Activated CD8-positive, alpha-beta T cell treated with anti-CD3 and anti-CD28 coated beads, Interleukin-2, amount 10 ng/mL, durations not matched to agents 7 days and 5 days (primary cell): ENCODE data around the gene HELZ. TPM values are rescaled to one million over a fixed set of nuclear protein-coding genes. Genes with fewer than 3 reads are reported as not detected.
"Not testable (repeated sequence)": the region's sequence is repeated elsewhere in the genome, so short reads cannot be mapped to it uniquely, and the experiment has no call there.

Source experiments
- ATAC-seq: fragments of 150-1000 bp; cut with Tn5 transposase; one replicate; pipeline ENCODE4 v1.10.0; 2021; ENCODE audit warnings: moderate library complexity
- CTCF ChIA-PET: fragments of 350-600 bp; sonication (Branson Sonifier 250); formaldehyde crosslinking; loops from one replicate; lab custom pipeline; 2021; ENCODE audit warnings: antibody characterized with exemption; lab: Charles Lee
- POLR2A ChIA-PET: fragments of 350-600 bp; sonication (Branson Sonifier 250); formaldehyde crosslinking; loops from one replicate; lab custom pipeline; 2021; ENCODE audit warnings: antibody characterized with exemption; lab: Charles Lee
- DNase-seq: peaks from one replicate; pipeline ENCODE4 v3.0.0-alpha.2; 2020
- H3K27ac Mint-ChIP-seq: one replicate; pipeline ENCODE4 v1.8.0; 2021; ENCODE audit warnings: mild to moderate bottlenecking, mixed read lengths
- H3K27me3 Mint-ChIP-seq: one replicate; pipeline ENCODE4 v1.8.0; 2021; ENCODE audit warnings: low read depth, mixed read lengths
- H3K36me3 Mint-ChIP-seq: one replicate; pipeline ENCODE4 v1.8.0; 2021; ENCODE audit warnings: low read depth, mixed read lengths
- H3K4me1 Mint-ChIP-seq: one replicate; pipeline ENCODE4 v1.8.0; 2021; ENCODE audit warnings: low read depth, mixed read lengths
- H3K4me3 Mint-ChIP-seq: one replicate; pipeline ENCODE4 v1.8.0; 2021; ENCODE audit warnings: mild to moderate bottlenecking, mixed read lengths
- H3K9me3 Mint-ChIP-seq: one replicate; pipeline ENCODE4 v1.8.0; 2022; ENCODE audit warnings: mixed read lengths; ENCODE audit not compliant: insufficient read depth
- total RNA-seq, 2 experiments: library from RNA; stranded (reverse); gene quantifications; one replicate each; pipeline ENCODE4 v1.2.3, GENCODE V29; 2021

HELZ gene
- total RNA-seq, 2 experiments from 2014 or later: 69.1 to 76.6 TPM

- peak; percentile 48 for DNase-seq
- H3K4me1 Mint-ChIP-seq: peaks cover 29% of the 10 kb centered on the region
- H3K4me3 Mint-ChIP-seq: peak overlapping the region; percentile 1
- peaks cover 49% of the 10 kb centered on the region for H3K36me3 Mint-ChIP-seq
- POLR2A ChIA-PET: no interaction called here
- H3K27ac Mint-ChIP-seq: peak overlapping the region; percentile 77
- ATAC-seq: peak; percentile 67
- H3K9me3 Mint-ChIP-seq: no peaks in the 10 kb centered on the region
- CTCF ChIA-PET: interaction anchor here (0.9 kb wide), 1 partner anchor 63 kb away, joined by 3 read pairs; no protein-coding TSS in a partner anchor
- no peaks in the 10 kb centered on the region for H3K27me3 Mint-ChIP-seq
These were observed 107.1 kb downstream of the HELZ start for GRCh38 chr17:67137860-67138259.

DNA sequence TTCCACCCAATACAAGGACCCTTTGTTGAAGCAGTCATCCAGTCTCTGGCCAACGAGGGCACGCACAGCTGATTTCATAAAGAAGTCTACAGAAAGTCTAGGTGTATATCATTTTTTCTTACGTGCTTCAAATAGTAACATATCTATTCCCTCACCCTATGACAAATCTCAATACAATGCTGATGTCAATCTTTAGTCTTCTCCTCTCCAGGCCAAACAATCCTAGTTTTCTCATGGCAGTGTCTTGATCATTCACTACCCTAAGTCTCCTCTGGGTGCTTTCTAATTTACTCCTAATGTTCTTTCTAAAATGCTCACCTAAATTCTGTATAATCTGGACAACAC is 108.0 kb downstream of the HELZ start:
- ATAC-seq (no peak), DNase-seq (no peak)
- Mint-ChIP-seq H3K36me3 (peaks cover 44% of the 10 kb centered on the region), H3K27ac (no peak overlapping the region), H3K27me3 (no peaks in the 10 kb centered on the region), H3K9me3 (no peaks in the 10 kb centered on the region), H3K4me1 (peaks cover 29% of the 10 kb centered on the region), H3K4me3 (no peak overlapping the region)
- POLR2A ChIA-PET: no interaction called here
- CTCF ChIA-PET: no interaction called here

DNA sequence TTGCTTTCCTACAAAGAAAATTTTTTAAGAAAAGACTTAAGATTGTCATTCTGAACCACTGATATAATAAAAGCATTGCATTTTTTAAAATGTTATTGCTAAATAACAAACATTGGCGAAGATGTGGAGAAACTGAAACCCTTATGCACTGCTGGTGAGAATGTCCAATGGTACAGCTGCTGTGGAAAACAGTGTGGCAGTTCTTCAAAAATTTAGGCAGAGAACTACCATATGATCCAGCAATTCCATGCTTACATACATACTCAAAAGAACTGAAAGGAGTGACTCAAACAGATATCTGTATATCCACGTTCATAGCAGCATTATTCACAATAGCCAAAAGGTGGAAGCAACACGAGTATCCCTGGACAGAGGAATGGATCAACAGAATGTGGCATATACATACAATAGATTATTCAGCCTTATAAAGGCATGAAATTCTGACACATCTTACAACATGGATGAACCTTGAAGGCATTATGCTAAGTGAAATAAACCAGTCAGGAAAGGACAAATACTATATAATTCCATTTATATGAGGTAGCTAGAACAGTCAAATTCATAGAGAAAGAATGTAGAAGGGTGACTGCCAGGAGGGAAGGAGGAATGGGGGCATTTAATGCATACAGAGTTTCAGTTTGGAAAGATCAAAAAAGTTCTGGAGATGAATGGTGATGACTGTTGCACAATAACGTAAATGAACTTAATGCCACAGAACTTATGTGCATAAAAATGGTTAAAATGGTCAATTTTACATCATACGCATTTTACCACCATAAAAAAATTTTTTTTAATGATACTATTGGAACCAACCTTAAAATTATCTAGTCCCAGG is 108.6 kb downstream of the HELZ start:
- Mint-ChIP-seq H3K27ac (no peak overlapping the region), H3K4me1 (peaks cover 29% of the 10 kb centered on the region), H3K27me3 (no peaks in the 10 kb centered on the region), H3K36me3 (peaks cover 45% of the 10 kb centered on the region), H3K9me3 (no peaks in the 10 kb centered on the region), H3K4me3 (no peak overlapping the region)
- no peak for DNase-seq
- ChIA-PET POLR2A (no interaction called here), CTCF (no interaction called here)
- no peak for ATAC-seq

DNA sequence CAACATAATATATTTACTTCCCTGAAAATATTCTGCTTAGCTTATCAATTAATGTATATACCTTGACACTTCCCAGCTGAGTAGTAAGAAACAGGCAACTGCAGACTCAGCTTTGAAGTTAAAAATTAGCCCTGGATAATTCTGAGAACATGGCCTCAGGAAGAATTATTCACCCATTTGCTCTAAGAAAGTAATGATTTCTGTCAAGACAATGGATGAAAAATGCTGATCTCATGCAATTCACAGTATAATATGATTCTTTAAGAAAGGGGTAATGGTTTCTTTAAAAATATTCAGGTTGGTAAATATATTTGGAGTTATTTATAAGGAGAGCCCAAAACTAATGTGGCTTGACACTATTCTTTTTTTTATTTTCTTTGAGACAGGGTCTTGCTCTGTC is 111.8 kb downstream of the HELZ start:
- DNase-seq (no peak), ATAC-seq (no peak)
- peaks cover 39% of the 10 kb centered on the region for H3K36me3 Mint-ChIP-seq
- no peaks in the 10 kb centered on the region for H3K9me3 Mint-ChIP-seq
- H3K4me1 Mint-ChIP-seq: peaks cover 9% of the 10 kb centered on the region
- no peaks in the 10 kb centered on the region for H3K27me3 Mint-ChIP-seq
- POLR2A ChIA-PET: no interaction called here
- H3K27ac Mint-ChIP-seq: no peak overlapping the region
- H3K4me3 Mint-ChIP-seq: no peak overlapping the region
- CTCF ChIA-PET: interaction anchor here (0.6 kb wide), 1 partner anchor 55 kb away, joined by 3 read pairs; no protein-coding TSS in a partner anchor

- Mint-ChIP-seq H3K27ac (no peak overlapping the region), H3K9me3 (no peaks in the 10 kb centered on the region), H3K27me3 (no peaks in the 10 kb centered on the region), H3K36me3 (peaks cover 38% of the 10 kb centered on the region), H3K4me3 (no peak overlapping the region), H3K4me1 (peaks cover 4% of the 10 kb centered on the region)
- ChIA-PET POLR2A (no interaction called here), CTCF (interaction anchor here (0.6 kb wide), 1 partner anchor 54 kb away, joined by 3 read pairs; no protein-coding TSS in a partner anchor)
- ATAC-seq (no peak), DNase-seq (no peak)
These were observed 112.6 kb downstream of the HELZ start for GRCh38 chr17:67132366-67132765.

GRCh38 chr17:67130768-67131167 is 114.2 kb downstream of the HELZ start:
- ChIA-PET POLR2A (no interaction called here), CTCF (interaction anchor here (1.4 kb wide), 1 partner anchor 9 kb away, joined by 4 read pairs; no protein-coding TSS in a partner anchor)
- Mint-ChIP-seq H3K27ac (no peak overlapping the region), H3K36me3 (peaks cover 28% of the 10 kb centered on the region), H3K4me1 (peaks cover 3% of the 10 kb centered on the region), H3K4me3 (no peak overlapping the region), H3K9me3 (no peaks in the 10 kb centered on the region), H3K27me3 (no peaks in the 10 kb centered on the region)
- no peak for ATAC-seq
- no peak for DNase-seq

GRCh38 chr17:67129283-67129682 is 115.7 kb downstream of the HELZ start:
- no peak for DNase-seq
- CTCF ChIA-PET: no interaction called here
- Mint-ChIP-seq H3K27ac (no peak overlapping the region), H3K36me3 (peaks cover 23% of the 10 kb centered on the region), H3K4me3 (no peak overlapping the region), H3K9me3 (no peaks in the 10 kb centered on the region), H3K4me1 (peaks cover 3% of the 10 kb centered on the region), H3K27me3 (no peaks in the 10 kb centered on the region)
- no peak for ATAC-seq
- POLR2A ChIA-PET: no interaction called here

DNA sequence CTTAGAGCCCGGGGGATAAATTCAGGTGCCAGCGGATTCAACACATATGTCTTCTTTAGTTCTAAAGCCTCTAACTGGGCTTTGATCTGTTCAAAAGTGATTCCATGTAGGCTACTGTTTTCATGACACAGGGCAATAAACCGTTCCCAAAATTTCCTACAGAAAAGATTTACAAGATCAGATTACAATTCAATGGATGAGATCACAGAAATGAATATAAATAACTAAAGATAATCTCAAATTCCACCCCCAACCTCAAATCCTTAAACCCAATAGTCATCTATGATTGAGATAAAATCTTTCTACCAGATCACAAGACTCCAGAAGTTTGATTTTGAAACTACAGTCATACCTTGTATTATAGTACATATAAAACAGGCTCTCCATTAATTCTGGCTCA is 116.3 kb downstream of the HELZ start:
- H3K27me3 Mint-ChIP-seq: no peaks in the 10 kb centered on the region
- CTCF ChIA-PET: no interaction called here

GRCh38 chr17:67127925-67128324 is 117.1 kb downstream of the HELZ start:
- Mint-ChIP-seq H3K4me1 (peaks cover 3% of the 10 kb centered on the region), H3K9me3 (no peaks in the 10 kb centered on the region), H3K27ac (no peak overlapping the region), H3K27me3 (no peaks in the 10 kb centered on the region), H3K4me3 (no peak overlapping the region), H3K36me3 (peaks cover 22% of the 10 kb centered on the region)
- ATAC-seq (no peak), DNase-seq (no peak)
- CTCF ChIA-PET: no interaction called here
- POLR2A ChIA-PET: no interaction called here

More for the DNA sequence above, 116.3 kb downstream of the HELZ start:
- Mint-ChIP-seq H3K4me1 (peaks cover 3% of the 10 kb centered on the region), H3K36me3 (peaks cover 23% of the 10 kb centered on the region), H3K4me3 (no peak overlapping the region), H3K27ac (no peak overlapping the region), H3K9me3 (no peaks in the 10 kb centered on the region)
- DNase-seq (no peak), ATAC-seq (no peak)
- POLR2A ChIA-PET: no interaction called here

GRCh38 chr17:67126983-67127382 is 118.0 kb downstream of the HELZ start:
- H3K9me3 Mint-ChIP-seq: no peaks in the 10 kb centered on the region
- no peak overlapping the region for H3K27ac Mint-ChIP-seq
- H3K4me1 Mint-ChIP-seq: peaks cover 3% of the 10 kb centered on the region
- no peak overlapping the region for H3K4me3 Mint-ChIP-seq
- POLR2A ChIA-PET: no interaction called here
- peaks cover 25% of the 10 kb centered on the region for H3K36me3 Mint-ChIP-seq
- DNase-seq (no peak), ATAC-seq (no peak)
- CTCF ChIA-PET: interaction anchor here (1.1 kb wide), 1 partner anchor 45 kb away, joined by 3 read pairs; no protein-coding TSS in a partner anchor
- no peaks in the 10 kb centered on the region for H3K27me3 Mint-ChIP-seq

GRCh38 chr17:67126543-67126942 is 118.5 kb downstream of the HELZ start:
- H3K27ac Mint-ChIP-seq, POLR2A ChIA-PET: not testable (repeated sequence)
- CTCF ChIA-PET: interaction anchor here (1.1 kb wide), 1 partner anchor 44 kb away, joined by 3 read pairs; no protein-coding TSS in a partner anchor

GRCh38 chr17:67125924-67126323 is 119.1 kb downstream of the HELZ start:
- H3K9me3 Mint-ChIP-seq: no peaks in the 10 kb centered on the region
- H3K4me1 Mint-ChIP-seq: peaks cover 3% of the 10 kb centered on the region
- no peaks in the 10 kb centered on the region for H3K27me3 Mint-ChIP-seq
- no peak overlapping the region for H3K4me3 Mint-ChIP-seq
- CTCF ChIA-PET: no interaction called here
- ATAC-seq: no peak
- POLR2A ChIA-PET: no interaction called here
- H3K36me3 Mint-ChIP-seq: peaks cover 29% of the 10 kb centered on the region
- no peak overlapping the region for H3K27ac Mint-ChIP-seq
- no peak for DNase-seq

More at GRCh38 chr17:67126543-67126942, 118.5 kb downstream of the HELZ start:
- DNase-seq, H3K4me1 Mint-ChIP-seq, H3K4me3 Mint-ChIP-seq, H3K27me3 Mint-ChIP-seq, ATAC-seq, H3K9me3 Mint-ChIP-seq: not testable (repeated sequence)
- peaks cover 23% of the 10 kb centered on the region for H3K36me3 Mint-ChIP-seq
